Activated CD8-positive, alpha-beta memory T cell treated with anti-CD3 and anti-CD28 coated beads, Interleukin-2, amount 50 U/mL, for 1 hour (primary cell): Measurements from ENCODE around the gene RPLP1.

ENCODE experiments used
- DNase-seq: peaks from one replicate; pipeline ENCODE4 v3.0.0-alpha.2; 2020; ENCODE audit errors: extremely low read depth

The RPLP1 gene

DNA sequence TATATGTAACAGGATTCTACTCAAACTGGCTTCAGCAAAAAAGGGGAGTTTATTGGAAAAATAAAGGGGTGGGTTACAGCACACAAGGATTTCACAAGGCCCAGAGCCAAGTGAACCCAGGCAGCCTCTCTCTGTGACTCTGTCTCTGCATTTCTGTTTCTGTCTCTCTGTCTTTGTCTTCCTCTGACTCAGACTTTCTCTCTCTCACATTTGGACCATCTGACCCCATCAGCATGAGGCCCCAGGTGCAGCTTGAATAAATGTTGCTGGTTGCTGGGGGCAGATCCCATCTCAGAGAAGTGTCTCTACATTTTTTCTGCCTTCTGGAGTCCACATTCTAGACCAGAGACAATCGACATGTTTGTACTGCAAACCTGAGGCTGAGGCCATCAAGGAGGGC, 45.0 kb downstream of the RPLP1 start:
- no peak for DNase-seq

DNA sequence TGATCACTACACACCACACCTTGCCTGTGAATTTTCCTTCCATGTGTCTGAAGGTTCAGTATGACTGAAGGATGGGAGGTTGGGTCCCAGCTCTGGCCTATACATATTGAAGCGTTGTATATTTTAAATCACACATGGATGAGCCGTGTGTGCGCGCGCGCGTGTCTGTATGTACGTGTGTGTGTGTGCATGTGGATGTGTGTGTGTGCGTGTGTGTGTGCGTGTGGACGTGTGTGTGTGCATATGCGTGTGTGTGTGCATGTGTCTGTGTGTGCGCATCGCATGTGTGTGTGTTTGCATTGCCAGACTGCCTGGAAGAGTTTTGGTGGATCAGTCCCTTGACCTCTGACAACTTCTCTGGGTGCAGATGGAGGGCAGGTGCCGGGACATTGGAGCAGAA, 45.7 kb downstream of the RPLP1 start:
- DNase-seq: no peak

DNA sequence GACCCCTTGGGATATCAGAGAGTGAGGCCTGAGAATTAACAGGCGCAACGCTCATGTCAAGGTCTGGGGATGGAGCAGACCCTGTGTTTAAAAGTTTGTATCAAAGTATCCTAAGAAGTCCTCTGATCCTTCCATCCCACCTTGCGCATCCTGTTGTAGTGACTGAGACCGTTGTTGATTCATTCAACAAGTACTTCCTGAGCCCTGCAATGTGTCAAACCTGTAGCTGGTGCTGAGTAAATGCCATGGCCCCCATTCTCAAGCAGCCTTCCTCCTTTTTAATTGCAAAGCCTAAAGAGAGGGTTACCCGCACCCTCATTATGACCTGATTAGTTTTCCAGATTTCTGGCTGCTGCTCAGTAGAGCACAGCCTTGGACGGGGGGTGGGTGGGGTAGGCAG, 46.4 kb downstream of the RPLP1 start:
- DNase-seq: no peak

DNA sequence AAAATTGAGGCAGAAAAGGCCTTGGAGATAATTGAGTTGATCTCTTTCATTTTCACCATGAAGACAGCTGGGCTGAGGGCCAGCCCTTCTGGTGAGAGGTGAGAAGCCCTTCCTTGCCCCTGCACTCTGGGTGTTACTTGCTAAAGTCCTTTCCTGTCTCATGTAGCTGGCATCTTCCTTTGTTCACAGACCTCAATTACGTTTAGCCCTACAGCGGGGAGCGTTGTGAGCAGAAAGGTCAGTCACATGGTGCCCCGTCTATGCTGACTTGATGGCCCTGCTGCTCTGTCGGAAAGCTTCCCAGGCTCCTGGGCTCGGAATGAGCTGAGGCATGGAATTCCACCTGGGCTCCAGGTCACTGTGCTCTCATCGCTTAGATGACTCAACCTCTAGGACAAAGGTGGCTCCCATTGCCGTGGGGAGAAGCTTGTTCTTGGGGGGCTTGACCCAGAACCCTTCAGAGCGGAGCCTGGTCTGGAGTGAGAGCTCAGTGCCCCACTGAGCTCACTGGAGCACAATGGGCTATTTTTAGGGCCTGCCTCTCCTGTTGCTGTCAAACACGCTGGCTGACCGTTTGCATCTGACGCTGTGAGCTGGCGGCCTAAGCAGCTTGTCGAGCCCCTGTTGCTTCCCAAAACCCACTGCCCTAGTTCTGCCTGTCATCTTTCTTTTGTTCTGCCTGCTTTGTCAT, 47.0 kb downstream of the RPLP1 start:
- no peak for DNase-seq

DNA sequence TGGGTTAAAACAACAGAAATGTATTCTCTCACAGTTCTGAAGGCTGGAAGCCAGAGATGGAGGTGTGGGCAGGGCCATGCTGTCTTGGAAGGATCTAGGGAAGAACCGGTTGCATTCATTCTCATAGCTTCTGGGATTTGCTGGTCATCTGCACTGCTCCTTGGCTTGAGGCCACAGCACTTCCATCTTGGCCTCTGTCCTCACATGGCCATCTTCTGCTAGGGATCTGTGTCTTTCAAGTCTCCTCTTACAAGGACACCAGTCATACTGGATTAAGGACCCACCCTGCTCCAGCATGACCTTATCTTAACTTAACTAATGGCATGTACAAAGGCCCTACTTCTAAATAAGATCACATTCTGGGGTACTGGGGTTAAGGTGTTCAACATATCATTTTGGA, 47.7 kb downstream of the RPLP1 start:
- no peak for DNase-seq

DNA sequence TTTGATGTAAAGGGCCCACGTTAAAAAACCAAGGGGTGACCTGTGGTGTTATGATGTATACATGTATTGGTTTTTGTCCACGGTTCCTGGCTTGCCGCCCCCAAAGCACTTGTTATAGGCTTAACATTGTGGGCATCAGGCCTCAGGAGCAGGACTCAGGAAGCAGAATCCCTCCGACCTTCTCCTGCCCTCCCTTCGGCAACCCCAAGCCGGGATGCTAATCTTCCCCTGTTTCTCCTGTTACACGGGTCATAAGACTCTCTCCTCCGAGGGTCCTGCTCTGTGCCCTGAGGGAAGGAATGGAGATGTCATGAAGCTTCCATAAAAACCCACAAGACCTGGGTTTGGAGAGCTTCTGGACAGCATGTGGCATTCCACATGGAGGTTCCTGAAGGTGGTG, 48.8 kb downstream of the RPLP1 start:
- no peak for DNase-seq

DNA sequence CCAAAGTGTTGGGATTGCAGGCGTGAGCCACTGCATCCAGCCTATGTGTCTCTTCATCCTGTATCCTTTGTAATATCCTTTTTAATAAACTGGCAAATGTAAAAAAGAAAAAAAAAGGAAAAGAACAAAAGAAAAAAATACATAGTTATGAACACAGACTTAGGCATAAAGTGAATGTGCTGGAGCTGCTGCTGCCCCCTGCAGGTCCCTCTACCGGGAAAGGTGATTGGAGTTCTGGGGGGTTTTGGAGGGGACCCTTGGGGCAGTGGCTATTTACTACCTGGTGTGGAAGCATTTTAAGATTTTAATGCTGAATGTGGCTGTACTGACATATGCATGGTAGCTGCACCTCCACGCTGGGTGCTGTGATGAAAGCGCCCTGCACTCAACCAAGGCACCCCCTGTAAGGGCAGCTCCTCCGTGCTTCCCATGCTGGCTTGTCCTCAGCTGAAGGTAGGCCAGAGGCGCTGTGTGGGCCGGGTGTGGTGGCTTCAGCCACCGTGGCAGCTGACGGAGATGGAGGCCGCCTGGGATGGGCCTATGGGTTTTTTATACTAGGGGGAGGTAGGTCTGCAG, 49.9 kb downstream of the RPLP1 start:
- DNase-seq: no peak

DNA sequence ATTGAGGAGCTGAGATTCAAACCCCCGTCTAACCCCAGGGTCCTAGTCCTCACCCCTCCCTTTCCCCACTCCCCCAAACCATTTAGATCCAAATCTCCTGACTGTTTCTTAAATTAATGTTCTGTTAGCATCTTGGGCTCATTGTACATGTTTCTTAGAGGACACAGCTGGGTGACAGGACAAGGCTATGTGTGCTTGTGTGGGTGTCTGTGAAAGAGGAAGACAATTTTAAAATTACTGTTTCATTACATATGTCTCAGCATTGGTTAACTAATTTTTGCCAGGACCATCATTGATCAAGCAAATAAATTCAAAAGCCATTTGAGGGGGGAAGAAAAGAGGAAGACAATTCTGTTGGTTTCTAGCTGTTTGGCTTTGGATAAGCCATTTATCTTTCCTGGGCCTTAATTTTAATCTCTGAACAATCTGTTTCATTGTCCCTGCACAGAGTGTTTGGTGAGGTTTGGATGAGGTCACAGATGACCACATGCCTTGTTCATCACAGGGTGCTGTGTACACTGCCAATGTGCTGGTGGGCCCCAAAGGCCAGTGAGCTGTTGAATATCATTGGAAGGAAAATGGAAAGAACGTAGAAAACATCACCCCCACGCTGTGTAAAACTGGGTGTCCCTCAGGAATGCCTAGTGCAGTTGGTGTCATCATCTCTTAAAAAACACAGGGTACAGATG, 51.9 kb downstream of the RPLP1 start:
- DNase-seq: no peak
